ENCODE results near the gene EPHB1. TPM values are rescaled to one million over a fixed set of nuclear protein-coding genes. Genes with fewer than 3 reads are reported as not detected.

The EPHB1 gene
- polyA plus RNA-seq, 3 donors = 0.06 to 0.55 TPM; not detected in 1

DNA sequence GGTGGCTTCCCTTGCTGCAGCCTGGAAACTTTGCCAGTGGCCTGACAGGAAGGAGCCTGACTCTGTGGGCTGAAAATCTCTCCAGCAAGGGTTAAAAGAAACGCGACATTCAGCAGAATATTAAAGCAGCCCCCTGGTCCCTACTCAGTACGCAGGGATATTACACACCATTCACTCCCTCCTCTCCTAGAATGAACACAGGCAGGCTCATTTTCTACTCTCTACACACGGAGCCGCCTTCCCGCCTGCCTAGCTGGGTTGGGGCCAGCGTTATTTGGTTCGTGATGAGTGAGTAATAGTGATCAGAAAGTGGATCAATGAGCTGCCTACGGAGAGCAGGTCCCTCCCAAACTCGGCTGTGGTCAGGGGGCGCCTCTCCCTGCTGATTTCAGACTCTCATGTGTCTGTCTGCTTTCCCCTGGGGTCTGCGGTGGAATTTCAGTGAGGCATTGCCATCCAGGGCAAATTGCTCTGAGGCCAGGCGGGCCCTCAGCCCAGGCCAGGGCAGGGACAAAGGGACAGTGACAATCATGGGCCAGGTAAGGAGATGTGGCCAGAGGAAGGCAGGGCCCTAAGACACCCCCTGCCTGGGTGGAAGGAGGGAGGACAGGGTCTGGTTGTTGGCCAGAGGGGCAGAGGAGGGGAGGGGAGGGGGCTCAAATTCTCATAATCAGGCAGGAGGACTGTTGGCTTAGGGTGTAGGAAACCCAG lies 2.8 kb downstream of the EPHB1 start:
- H3K9ac ChIP-seq (ENCODE audit: insufficient read depth, low read length, poor library complexity, severe bottlenecking) = no peak overlapping the region
- H3K27me3 ChIP-seq (ENCODE audit: control insufficient read depth in 2 of 2, insufficient read depth in 2 of 2, low read length in 2 of 2) = peaks cover 23 to 58% of the 10 kb centered on the region in 2 donors
- DNase-seq = no peak
- 56% methylated on average over 7 of the region's 13 CpGs for WGBS (ENCODE audit: insufficient coverage)
- Mint-ChIP-seq H3K27ac (no peak overlapping the region), H3K9me3 (peaks cover 0 to 9% (median 2%) of the 10 kb centered on the region in 7 donors), H3K4me3 (peak overlapping the region in 1 of 2 donors; percentile 84), H3K4me1 (peaks cover 20% of the 10 kb centered on the region), H3K36me3 (peaks cover 0 to 3% of the 10 kb centered on the region in 2 donors), H3K27me3 (ENCODE audit: low read depth in 3 of 3) (peaks cover 46 to 67% (median 52%) of the 10 kb centered on the region in 3 donors)
- no peak overlapping the region for H2AFZ ChIP-seq (ENCODE audit: insufficient read depth, low read depth, low read length, poor library complexity, severe bottlenecking)
- H3K4me1 ChIP-seq (ENCODE audit: control insufficient read depth in 1 of 2, insufficient read depth in 2 of 2, low read length in 2 of 2) = peaks cover 10 to 22% of the 10 kb centered on the region in 2 donors
- no peaks in the 10 kb centered on the region for H4K20me1 ChIP-seq (ENCODE audit: insufficient read depth, low read length)
- no peak overlapping the region for H3K4me3 ChIP-seq (replicated peaks in 1 of 3; ENCODE audit: low read depth in 2 of 3, low read length in 3 of 3)
- TF ChIP-seq, protein P1, sequence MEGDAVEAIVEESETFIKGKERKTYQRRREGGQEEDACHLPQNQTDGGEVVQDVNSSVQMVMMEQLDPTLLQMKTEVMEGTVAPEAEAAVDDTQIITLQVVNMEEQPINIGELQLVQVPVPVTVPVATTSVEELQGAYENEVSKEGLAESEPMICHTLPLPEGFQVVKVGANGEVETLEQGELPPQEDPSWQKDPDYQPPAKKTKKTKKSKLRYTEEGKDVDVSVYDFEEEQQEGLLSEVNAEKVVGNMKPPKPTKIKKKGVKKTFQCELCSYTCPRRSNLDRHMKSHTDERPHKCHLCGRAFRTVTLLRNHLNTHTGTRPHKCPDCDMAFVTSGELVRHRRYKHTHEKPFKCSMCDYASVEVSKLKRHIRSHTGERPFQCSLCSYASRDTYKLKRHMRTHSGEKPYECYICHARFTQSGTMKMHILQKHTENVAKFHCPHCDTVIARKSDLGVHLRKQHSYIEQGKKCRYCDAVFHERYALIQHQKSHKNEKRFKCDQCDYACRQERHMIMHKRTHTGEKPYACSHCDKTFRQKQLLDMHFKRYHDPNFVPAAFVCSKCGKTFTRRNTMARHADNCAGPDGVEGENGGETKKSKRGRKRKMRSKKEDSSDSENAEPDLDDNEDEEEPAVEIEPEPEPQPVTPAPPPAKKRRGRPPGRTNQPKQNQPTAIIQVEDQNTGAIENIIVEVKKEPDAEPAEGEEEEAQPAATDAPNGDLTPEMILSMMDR (IDR thresholded peaks at IDR 0.05) = no peak
- H3K4me2 ChIP-seq (replicated peaks; ENCODE audit: extremely low read depth, low read length, poor library complexity, severe bottlenecking) = no peak overlapping the region
- no peaks in the 10 kb centered on the region for H3K36me3 ChIP-seq (replicated peaks in 1 of 2; ENCODE audit: control insufficient read depth in 1 of 2, insufficient read depth in 2 of 2, low read length in 2 of 2)
- H3K27ac ChIP-seq (ENCODE audit: low read depth in 1 of 2, low read length in 2 of 2) = no peak overlapping the region
- intact Hi-C loops (cut with micrococcal nuclease) = loop anchor here (5.0 to 10.0 kb wide), 3 partner anchors 707 to 1099 kb away; no protein-coding TSS in a partner anchor
- H3K9me3 ChIP-seq (replicated peaks in 1 of 2; ENCODE audit: control insufficient read depth in 1 of 2, insufficient read depth in 1 of 2, low read length in 2 of 2) = peaks cover 0 to 7% of the 10 kb centered on the region in 2 donors
- H3K79me2 ChIP-seq (ENCODE audit: insufficient read depth, low read length) = no peaks in the 10 kb centered on the region

DNA sequence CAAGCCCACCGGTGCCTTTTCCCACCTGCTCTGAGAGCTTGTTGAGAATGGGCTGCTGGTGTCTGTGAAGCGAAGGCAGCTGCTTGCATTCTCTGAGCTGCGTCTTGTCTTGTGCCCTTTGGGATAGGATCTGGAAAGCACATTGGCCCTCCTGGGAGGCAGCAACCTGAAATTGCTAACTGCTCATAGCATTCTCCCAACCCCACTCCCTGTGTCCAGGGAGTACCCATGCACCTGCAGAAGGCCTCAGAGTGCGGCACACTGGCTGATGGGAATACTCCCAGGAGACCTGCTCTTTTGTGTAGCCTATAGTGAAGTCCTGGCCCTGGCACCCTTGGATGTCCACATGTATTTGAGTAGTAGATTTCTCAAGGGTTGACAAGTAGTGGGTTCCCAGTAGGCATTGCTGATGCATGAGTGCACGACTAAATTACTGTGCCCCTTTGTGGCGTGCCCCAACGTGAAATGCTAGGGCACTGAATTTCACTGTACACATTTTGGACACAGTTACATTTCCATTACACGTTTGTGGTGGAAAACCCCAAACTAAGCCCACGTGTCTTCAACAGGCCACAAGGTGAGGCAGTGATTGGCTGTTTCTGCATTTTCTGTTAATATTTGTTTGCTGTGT lies 3.7 kb downstream of the EPHB1 start:
- H3K4me3 Mint-ChIP-seq = peak overlapping the region in 1 of 2 donors; percentile 55

More for the DNA sequence above, 3.7 kb downstream of the EPHB1 start:
- TF ChIP-seq, protein P1 (IDR thresholded peaks at IDR 0.05) = no peak
- Mint-ChIP-seq H3K27ac (no peak overlapping the region), H3K4me1 (peaks cover 20% of the 10 kb centered on the region), H3K27me3 (ENCODE audit: low read depth in 3 of 3) (peaks cover 46 to 70% (median 49%) of the 10 kb centered on the region in 3 donors), H3K36me3 (peaks cover 0 to 3% of the 10 kb centered on the region in 2 donors), H3K9me3 (peaks cover 0 to 9% (median 2%) of the 10 kb centered on the region in 7 donors)
- Histone ChIP-seq H4K20me1 (ENCODE audit: insufficient read depth, low read length) (no peaks in the 10 kb centered on the region), H3K9me3 (replicated peaks in 1 of 2; ENCODE audit: control insufficient read depth in 1 of 2, insufficient read depth in 1 of 2, low read length in 2 of 2) (peaks cover 0 to 7% of the 10 kb centered on the region in 2 donors), H3K27me3 (ENCODE audit: control insufficient read depth in 2 of 2, insufficient read depth in 2 of 2, low read length in 2 of 2) (peaks cover 23 to 58% of the 10 kb centered on the region in 2 donors), H3K4me3 (replicated peaks in 1 of 3; ENCODE audit: low read depth in 2 of 3, low read length in 3 of 3) (no peak overlapping the region), H2AFZ (ENCODE audit: insufficient read depth, low read depth, low read length, poor library complexity, severe bottlenecking) (no peak overlapping the region), H3K9ac (ENCODE audit: insufficient read depth, low read length, poor library complexity, severe bottlenecking) (no peak overlapping the region), H3K4me1 (ENCODE audit: control insufficient read depth in 1 of 2, insufficient read depth in 2 of 2, low read length in 2 of 2) (peaks cover 10 to 22% of the 10 kb centered on the region in 2 donors), H3K36me3 (replicated peaks in 1 of 2; ENCODE audit: control insufficient read depth in 1 of 2, insufficient read depth in 2 of 2, low read length in 2 of 2) (no peaks in the 10 kb centered on the region), H3K27ac (ENCODE audit: low read depth in 1 of 2, low read length in 2 of 2) (no peak overlapping the region), H3K79me2 (ENCODE audit: insufficient read depth, low read length) (no peaks in the 10 kb centered on the region), H3K4me2 (replicated peaks; ENCODE audit: extremely low read depth, low read length, poor library complexity, severe bottlenecking) (no peak overlapping the region)
- DNase-seq = no peak
- 100% methylated on average over 4 of the region's 9 CpGs for WGBS (ENCODE audit: insufficient coverage)
- intact Hi-C loops (cut with micrococcal nuclease) = loop anchor here (5.0 to 10.0 kb wide), 3 partner anchors 706 to 1099 kb away; no protein-coding TSS in a partner anchor
